Peyer's patch (tissue), 4 donors: ENCODE results near the gene PPP2R2C.

Experiments
- POLR2A ChIP-seq, 2 donors: fragments of 450-650 bp; IDR thresholded peaks; one replicate each; pipeline ENCODE4 v1.5.1; 2017; ENCODE audit warnings: antibody characterized with exemption in 2 of 2, mild to moderate bottlenecking in 2 of 2, moderate library complexity in 2 of 2
- TF ChIP-seq, protein P1 (sequence below), 6 experiments: fragments of 450-650 bp in 4 of 6; fragments of 200-600 bp in 2 of 6; sonication (generic) in 1 of 6; IDR thresholded peaks; one replicate each; pipeline ENCODE4 v1.5.1; 2017 to 2019; ENCODE audit warnings: antibody characterized with exemption in 6 of 6, mild to moderate bottlenecking in 3 of 6, moderate library complexity in 1 of 6

DNA sequence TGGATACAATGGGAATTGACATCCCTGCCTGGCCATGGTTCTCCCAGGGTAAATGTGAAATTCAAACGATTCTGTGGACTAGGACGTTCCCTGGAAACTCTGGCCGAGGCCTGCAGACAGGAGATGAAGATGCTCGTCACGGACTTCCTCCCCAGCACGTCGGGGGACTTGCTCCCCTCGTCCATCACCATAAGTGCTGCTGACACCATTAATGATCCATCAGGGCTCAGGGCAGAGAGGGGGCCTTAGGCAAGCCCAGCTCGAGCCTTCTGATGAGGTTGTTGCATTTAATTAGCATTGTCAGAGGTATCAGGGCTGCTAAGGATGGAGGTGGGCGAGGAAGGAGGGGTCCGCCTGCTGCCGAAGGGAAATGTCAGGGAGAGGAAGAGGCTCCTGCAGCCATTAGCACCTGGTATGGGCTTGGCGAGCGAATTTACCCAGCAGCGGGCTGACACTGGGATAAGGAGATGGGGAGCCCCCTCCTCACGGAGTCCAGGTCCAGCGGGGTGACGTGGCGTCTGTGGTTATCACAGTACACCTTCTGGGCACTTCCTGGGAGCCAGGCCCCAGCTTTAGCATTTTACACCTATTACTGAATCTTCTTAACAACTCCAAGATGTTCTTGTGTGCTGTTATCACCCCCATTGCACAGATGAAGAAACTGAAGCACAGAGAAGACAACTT, 83.1 kb downstream of the PPP2R2C start:
- TF ChIP-seq, protein P1, sequence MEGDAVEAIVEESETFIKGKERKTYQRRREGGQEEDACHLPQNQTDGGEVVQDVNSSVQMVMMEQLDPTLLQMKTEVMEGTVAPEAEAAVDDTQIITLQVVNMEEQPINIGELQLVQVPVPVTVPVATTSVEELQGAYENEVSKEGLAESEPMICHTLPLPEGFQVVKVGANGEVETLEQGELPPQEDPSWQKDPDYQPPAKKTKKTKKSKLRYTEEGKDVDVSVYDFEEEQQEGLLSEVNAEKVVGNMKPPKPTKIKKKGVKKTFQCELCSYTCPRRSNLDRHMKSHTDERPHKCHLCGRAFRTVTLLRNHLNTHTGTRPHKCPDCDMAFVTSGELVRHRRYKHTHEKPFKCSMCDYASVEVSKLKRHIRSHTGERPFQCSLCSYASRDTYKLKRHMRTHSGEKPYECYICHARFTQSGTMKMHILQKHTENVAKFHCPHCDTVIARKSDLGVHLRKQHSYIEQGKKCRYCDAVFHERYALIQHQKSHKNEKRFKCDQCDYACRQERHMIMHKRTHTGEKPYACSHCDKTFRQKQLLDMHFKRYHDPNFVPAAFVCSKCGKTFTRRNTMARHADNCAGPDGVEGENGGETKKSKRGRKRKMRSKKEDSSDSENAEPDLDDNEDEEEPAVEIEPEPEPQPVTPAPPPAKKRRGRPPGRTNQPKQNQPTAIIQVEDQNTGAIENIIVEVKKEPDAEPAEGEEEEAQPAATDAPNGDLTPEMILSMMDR (IDR thresholded peaks at IDR 0.05): no peak
- TF ChIP-seq POLR2A (IDR thresholded peaks at IDR 0.05): no peak
